ENCODE data around the gene AMOTL2.

GRCh38 chr3:134311265-134311664, 63.0 kb downstream of the AMOTL2 start:
- TF ChIP-seq, protein P1, sequence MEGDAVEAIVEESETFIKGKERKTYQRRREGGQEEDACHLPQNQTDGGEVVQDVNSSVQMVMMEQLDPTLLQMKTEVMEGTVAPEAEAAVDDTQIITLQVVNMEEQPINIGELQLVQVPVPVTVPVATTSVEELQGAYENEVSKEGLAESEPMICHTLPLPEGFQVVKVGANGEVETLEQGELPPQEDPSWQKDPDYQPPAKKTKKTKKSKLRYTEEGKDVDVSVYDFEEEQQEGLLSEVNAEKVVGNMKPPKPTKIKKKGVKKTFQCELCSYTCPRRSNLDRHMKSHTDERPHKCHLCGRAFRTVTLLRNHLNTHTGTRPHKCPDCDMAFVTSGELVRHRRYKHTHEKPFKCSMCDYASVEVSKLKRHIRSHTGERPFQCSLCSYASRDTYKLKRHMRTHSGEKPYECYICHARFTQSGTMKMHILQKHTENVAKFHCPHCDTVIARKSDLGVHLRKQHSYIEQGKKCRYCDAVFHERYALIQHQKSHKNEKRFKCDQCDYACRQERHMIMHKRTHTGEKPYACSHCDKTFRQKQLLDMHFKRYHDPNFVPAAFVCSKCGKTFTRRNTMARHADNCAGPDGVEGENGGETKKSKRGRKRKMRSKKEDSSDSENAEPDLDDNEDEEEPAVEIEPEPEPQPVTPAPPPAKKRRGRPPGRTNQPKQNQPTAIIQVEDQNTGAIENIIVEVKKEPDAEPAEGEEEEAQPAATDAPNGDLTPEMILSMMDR (IDR thresholded peaks at IDR 0.05; ENCODE audit: insufficient read depth, low read length, poor library complexity, severe bottlenecking): no peak
- TF ChIP-seq EZH2phosphoT487 (conservative IDR thresholded peaks at IDR 0.05; ENCODE audit: low read length): no peak

Data from SU-DHL-6 (cell line).